ENCODE data around the gene U2AF1L4.

DNA sequence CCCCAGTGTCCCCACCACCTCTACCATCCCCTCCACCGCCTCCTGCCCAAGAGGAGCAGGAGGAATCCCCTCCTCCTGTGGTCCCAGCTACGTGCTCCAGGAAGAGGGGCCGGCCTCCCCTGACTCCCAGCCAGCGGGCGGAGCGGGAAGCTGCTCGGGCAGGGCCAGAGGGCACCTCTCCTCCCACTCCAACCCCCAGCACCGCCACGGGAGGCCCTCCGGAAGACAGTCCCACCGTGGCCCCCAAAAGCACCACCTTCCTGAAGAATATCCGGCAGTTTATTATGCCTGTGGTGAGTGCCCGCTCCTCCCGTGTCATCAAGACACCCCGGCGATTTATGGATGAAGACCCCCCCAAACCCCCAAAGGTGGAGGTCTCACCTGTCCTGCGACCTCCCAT is 24.6 kb downstream of the U2AF1L4 start:
- TF ChIP-seq CTCF (IDR thresholded peaks at IDR 0.05) (no peak), POLR2A (IDR thresholded peaks at IDR 0.05) (no peak)
